OCI-LY7 (cell line): ENCODE results near the gene GRK4.

Experiments
- EZH2phosphoT487 ChIP-seq: fragments of 200-600 bp; sonication (generic); IDR thresholded peaks from 2 replicates; pipeline ENCODE4 v1.6.1; 2018; ENCODE audit warnings: low read depth, borderline replicate concordance, mild to moderate bottlenecking, mixed run types, antibody characterized with exemption, low read length, moderate library complexity, mixed read lengths
- TF ChIP-seq, protein P1 (sequence below): fragments of 200-600 bp; sonication (generic); conservative IDR thresholded peaks from 2 replicates; pipeline ENCODE4 v1.5.1; 2014; ENCODE audit warnings: mild to moderate bottlenecking, antibody characterized with exemption, low read length, moderate library complexity, mixed read lengths

- TF ChIP-seq, protein P1, sequence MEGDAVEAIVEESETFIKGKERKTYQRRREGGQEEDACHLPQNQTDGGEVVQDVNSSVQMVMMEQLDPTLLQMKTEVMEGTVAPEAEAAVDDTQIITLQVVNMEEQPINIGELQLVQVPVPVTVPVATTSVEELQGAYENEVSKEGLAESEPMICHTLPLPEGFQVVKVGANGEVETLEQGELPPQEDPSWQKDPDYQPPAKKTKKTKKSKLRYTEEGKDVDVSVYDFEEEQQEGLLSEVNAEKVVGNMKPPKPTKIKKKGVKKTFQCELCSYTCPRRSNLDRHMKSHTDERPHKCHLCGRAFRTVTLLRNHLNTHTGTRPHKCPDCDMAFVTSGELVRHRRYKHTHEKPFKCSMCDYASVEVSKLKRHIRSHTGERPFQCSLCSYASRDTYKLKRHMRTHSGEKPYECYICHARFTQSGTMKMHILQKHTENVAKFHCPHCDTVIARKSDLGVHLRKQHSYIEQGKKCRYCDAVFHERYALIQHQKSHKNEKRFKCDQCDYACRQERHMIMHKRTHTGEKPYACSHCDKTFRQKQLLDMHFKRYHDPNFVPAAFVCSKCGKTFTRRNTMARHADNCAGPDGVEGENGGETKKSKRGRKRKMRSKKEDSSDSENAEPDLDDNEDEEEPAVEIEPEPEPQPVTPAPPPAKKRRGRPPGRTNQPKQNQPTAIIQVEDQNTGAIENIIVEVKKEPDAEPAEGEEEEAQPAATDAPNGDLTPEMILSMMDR, result no peak
- TF ChIP-seq EZH2phosphoT487, result no peak
These were observed 18.6 kb downstream of the GRK4 start for GRCh38 chr4:2982012-2982411.
